Measurements from ENCODE around the gene GPHB5.
"Not testable (repeated sequence)": the region's sequence is repeated elsewhere in the genome, so short reads cannot be mapped to it uniquely, and the experiment has no call there.

The GPHB5 gene

GRCh38 chr14:63318835-63319234 lies at the start of gene GPHB5:
GPHB5 (minus strand) TSS chr14:63318935; CDS start chr14:63317849, 1,086 bp downstream.
- no peak for DNase-seq

- no peak for DNase-seq
Measured at GRCh38 chr14:63367742-63368364, 49.1 kb upstream of the GPHB5 start.

- DNase-seq = no peak
Measured at GRCh38 chr14:63362389-63362819, 43.7 kb upstream of the GPHB5 start.

- DNase-seq = no peak
Measured at GRCh38 chr14:63361790-63362189, 43.1 kb upstream of the GPHB5 start.

- no peak for DNase-seq
Measured at GRCh38 chr14:63357841-63358240, 39.1 kb upstream of the GPHB5 start.

- no peak for DNase-seq
Measured at GRCh38 chr14:63345826-63346225, 27.1 kb upstream of the GPHB5 start.

- no peak for DNase-seq
Measured at GRCh38 chr14:63344336-63344735, 25.6 kb upstream of the GPHB5 start.

- no peak for DNase-seq
Measured at GRCh38 chr14:63343878-63344277, 25.1 kb upstream of the GPHB5 start.

- no peak for DNase-seq
Measured at GRCh38 chr14:63342371-63342770, 23.6 kb upstream of the GPHB5 start.

- no peak for DNase-seq
Measured at GRCh38 chr14:63328787-63329737, 10.3 kb upstream of the GPHB5 start.

- DNase-seq = no peak
Measured at GRCh38 chr14:63326840-63327239, 8.1 kb upstream of the GPHB5 start.

GRCh38 chr14:63322897-63323573 lies 4.3 kb upstream of the GPHB5 start:
- no peak for DNase-seq

- DNase-seq = no peak
Measured at GRCh38 chr14:63322472-63322871, 3.7 kb upstream of the GPHB5 start.

- DNase-seq = no peak
Measured at GRCh38 chr14:63308723-63309317, 9.9 kb downstream of the GPHB5 start.

GRCh38 chr14:63304429-63304828 lies 14.3 kb downstream of the GPHB5 start:
- DNase-seq = not testable (repeated sequence)

GRCh38 chr14:63301891-63302534 lies 16.7 kb downstream of the GPHB5 start:
- no peak for DNase-seq

GRCh38 chr14:63300854-63301253 lies 17.9 kb downstream of the GPHB5 start:
- DNase-seq = no peak

- DNase-seq = no peak
Measured at GRCh38 chr14:63299351-63300110, 19.2 kb downstream of the GPHB5 start.

- no peak for DNase-seq
Measured at GRCh38 chr14:63297372-63298063, 21.2 kb downstream of the GPHB5 start.

- no peak for DNase-seq
Measured at GRCh38 chr14:63296060-63296563, 22.6 kb downstream of the GPHB5 start.

- no peak for DNase-seq
Measured at GRCh38 chr14:63295231-63295685, 23.5 kb downstream of the GPHB5 start.

Measured in activated effector memory CD4-positive, alpha-beta T cell treated with Interleukin-2 at 50 U/mL for 16 hours (primary cell).